ENCODE measurements around the gene PUDP. TPM values are rescaled to one million over a fixed set of nuclear protein-coding genes. Genes with fewer than 3 reads are reported as not detected.

Gene PUDP
- total RNA-seq, 1 donor from 2014 or later: 11.2 TPM

DNA sequence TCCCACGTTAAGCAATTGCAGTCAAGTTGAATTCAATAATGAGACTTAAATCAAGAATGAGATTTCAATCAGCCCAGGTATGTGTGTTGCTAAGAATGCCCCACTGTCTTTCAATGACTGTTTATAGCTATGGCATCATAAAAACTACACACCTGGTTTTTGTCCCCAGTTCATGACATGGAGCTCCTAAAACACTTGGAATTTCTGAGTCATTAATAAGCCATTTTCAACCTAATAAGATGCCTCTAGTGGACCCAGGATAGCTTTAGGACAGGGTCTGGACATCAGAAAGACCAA is 73.1 kb downstream of the PUDP start:
- no peak for DNase-seq (ENCODE audit: low read depth)

DNA sequence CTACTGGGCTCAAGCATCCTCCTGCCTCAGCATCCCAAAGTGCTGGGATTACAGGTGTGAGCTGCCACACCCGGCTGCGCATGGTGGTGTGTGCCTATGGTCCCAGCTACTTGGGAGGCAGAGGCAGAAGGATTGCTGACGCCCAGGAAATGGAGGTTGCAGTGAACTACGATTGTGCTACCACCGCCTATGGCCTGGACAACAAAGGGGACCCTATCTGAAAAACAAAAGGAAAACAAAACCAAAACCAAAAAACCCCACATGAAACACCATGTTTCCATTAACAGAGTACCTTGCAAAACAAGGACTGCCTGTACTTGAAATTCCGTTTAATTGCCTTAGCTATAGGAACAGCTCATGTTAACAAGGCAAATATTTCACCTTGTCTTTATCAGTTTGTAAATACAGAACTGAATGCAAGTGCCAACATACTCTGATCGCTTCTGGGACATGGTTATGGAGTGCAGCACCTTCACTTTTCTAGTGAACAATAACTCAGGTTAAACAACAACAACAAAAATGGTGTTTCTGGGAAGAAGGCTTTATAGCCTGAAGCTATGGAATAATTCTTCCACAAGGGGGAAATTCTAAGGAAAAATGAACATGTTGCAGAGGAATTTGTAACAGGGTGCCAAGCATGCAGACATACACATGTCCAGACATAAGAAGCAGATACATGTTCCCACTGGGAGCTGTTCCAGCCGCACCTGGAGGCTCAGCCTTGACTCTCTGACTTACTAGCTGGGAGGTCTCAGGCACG is 73.6 kb downstream of the PUDP start:
- DNase-seq (ENCODE audit: low read depth): no peak

DNA sequence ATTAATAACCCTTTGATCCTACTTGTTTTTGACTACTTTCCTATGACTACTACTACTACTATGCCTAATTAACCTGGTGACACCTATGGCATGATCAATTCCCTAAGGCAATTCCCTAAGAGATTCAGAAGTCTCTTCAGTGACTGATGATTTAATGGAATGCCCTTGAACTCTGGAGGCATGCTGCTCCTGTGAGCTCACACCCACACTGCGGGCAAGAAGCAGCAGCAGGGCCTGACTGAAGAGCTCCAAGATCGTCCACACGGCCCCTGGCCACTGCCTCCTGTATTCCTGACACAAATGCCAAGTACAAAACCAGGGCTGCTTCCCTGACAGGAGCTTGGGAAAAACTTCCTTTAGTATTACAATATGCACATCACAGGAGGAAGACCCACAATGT is 74.6 kb downstream of the PUDP start:
- no peak for DNase-seq (ENCODE audit: low read depth)

DNA sequence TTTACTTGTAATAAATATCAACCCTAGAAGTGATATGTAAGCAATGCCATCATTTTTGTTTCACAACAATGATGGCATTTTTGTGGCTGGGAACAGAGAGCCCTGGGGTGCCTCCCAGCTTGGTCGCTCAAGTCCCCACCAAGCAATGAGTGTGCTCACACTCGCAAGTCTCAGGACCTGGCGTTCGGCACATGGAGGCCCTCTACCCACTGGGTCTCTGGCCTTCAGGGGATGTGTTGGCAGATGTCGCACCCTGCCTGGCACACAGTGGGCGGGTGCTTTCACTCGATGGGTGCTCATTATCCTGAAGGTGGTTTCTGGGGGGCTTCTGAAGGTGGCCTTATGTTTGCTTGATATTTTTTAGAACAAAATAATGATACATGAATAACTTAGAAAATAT is 75.1 kb downstream of the PUDP start:
- DNase-seq (ENCODE audit: low read depth): no peak

DNA sequence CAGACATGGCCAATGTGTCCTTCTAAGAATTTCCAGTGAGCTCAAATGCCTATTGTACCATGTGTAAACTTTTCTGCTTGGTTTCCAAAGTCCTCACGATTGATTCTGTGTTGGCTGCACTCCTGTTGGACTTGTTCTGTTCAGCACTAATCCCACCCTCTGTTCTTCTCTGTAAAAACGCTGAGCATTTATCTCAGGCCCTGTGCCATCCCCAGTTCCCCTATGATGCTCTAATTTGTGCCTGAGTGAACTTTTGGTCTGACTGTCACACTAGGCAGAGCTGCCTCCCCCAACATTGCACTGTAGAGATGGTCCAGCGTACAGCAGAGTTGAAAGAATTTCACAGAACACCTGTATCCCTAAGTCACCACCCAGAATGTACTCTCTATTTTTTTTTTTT is 76.6 kb downstream of the PUDP start:
- DNase-seq (ENCODE audit: low read depth): no peak

DNA sequence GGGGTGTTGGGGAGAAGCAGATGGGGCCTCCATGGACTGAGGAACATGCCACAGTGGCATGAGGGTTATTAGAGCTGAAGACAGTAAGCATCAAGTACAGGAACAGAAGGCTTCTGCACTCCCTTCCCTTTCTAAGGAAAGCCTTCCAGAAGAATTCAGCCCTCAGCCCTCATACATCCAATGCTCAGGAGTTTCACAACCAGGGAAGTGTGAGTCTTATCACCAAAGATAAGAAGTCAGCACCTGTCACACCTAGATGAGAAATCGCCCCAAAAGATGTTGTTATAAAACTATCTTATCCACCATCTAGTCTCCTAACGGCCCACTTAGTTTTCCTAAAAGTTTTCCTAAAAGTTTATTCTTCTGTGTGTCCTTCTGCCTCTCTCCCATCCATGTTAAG is 78.4 kb downstream of the PUDP start:
- no peak for DNase-seq (ENCODE audit: low read depth)

DNA sequence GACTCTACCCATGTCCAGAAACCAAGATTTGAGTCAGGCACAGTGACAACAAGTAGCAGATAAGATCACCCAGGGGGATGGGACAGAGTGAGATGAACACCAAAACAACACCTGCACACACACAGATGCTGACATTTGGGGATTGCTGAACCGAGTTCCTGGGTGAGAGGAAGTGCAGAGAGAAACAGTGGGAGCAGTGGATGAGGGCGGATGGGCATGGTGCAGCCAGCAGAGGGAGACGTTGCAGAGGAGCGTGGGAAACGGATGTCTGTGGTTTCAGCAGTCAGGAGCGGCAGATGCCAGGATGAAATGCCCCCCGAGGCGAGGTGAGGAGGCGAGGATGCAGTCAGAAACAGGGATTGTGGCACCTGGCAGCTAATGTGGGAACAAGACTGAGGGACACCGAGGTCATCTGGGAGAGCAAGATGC is 79.0 kb downstream of the PUDP start:
- DNase-seq (ENCODE audit: low read depth): peak; percentile 8

DNA sequence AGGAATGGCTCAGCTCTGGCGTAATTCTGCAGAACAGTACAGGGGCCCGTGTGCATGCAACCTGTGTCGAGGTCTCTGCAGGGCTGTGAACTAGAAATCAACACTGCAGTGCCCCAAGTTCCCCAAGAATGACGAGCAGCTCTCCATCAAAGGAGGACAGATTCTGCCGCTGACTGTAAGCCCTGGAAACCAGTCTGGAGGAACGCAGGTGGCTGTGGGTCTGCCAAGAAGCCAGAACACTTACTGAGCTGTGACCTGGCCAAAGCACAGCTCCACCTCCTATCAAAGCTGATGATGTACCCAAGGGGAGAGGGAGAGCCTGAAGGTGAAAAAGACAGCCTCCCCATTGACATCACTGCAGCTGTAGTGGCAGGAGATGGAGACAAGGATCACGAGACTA is 80.7 kb downstream of the PUDP start:
- no peak for DNase-seq (ENCODE audit: low read depth)

DNA sequence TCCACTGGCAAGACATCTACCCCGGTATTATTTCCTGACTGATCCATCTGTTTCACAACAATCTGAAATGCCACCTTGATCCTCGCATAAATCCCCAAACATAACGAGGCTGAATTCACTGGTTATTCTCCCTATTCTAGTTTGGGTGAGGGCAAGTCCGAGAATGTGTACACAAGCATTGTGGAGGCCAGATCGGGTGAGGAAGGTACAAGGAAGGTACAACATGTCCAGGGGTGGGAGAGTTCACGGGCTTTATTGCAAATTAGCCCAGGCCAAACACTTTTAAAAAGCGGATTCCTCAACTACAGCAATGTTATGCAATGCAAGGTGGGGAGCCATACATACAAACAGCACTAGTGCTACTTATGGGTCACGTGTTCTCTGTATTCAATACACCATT is 82.5 kb downstream of the PUDP start:
- no peak for DNase-seq (ENCODE audit: low read depth)

DNA sequence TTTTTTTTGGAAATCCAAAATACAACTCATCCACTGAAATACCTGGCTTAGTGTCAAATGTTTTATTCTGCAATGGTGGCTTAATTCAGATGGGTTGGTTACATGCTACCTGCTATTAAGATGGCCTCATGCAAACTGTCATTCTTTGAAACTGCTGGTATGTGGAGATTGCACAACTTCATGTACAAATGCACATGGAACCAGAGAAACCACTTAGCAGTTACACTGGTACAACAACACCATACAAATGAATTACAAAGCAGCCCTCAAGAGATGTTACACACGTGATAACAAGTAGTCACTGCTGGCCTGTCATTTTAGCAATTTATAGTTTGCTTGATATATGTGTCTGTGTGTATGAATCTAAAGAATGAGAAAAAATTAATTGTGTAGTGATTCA is 85.0 kb downstream of the PUDP start:
- DNase-seq (ENCODE audit: low read depth): no peak

DNA sequence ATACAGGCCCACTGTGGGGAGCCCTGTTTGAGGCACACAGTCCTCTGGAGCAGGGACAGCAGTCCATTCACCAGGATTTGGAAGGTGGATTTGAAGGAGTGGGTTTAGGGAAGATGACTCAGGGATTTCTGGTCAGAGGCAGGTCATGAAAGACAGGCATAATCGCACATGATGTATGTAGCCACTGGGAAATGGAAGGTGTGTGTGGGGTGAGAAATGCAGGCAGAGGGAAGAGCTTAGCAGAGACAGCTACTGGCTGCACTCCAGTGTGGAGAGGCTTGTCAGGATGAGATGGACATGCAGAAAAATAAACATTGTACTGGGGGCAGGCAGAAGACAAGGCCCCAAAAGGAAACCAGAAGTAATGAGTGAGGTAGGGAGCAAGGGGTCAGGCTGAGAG is 85.7 kb downstream of the PUDP start:
- no peak for DNase-seq (ENCODE audit: low read depth)

DNA sequence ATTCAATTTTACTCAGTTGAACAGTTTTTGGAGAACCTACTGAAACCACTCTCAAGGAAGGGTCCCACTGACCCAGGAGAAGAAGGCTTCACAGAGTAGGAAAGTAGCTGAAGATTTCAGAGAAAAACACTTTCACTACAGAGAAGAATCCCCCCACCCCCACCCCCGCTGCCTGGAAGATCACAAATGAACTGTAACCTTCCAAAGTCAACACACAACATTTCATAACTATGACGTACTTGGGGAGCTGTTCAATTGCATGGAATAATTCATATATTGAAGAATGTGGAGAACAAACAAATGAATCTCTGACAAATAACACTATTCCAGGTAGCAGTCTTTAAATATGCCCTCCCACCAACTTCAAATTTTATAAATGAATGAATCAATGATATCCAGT is 86.5 kb downstream of the PUDP start:
- DNase-seq (ENCODE audit: low read depth): no peak

DNA sequence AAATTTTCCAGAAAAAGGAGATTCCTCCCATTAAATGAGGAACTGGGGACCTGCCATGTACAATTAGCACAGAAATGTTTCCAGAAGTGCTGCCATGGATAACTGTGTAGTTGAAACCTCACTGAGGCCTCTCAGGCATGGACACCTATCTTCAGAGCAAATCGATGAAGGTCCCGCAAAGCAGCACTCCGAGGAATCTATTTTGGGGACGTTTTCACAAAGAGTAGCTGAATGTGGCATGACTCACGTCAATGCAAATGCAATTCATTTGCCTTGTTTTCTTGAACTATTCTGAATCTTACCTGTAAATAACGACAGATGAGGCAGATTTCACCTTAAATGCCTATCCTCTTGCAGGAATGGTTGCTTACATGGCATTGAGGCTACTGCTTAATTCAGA is 87.5 kb downstream of the PUDP start:
- no peak for DNase-seq (ENCODE audit: low read depth)

DNA sequence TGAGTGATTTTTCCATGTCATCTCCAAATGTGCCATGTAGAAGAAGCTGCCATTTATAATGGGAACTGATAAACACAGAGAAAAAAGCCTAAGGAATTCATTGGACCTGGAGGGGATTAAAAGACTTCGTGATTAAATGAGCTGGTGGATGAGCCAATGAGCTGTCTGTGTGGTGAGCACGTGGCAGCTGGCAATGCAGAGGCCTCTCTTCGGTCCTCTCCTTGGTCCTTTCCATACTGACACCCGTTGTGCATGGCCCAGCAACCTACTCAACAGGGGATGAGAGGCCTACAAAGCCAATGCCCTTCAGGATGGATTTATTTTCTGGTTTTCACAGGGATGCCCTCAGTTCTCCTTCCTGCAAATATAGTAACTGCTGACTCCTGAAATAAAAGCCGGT is 88.1 kb downstream of the PUDP start:
- DNase-seq (ENCODE audit: low read depth): no peak

DNA sequence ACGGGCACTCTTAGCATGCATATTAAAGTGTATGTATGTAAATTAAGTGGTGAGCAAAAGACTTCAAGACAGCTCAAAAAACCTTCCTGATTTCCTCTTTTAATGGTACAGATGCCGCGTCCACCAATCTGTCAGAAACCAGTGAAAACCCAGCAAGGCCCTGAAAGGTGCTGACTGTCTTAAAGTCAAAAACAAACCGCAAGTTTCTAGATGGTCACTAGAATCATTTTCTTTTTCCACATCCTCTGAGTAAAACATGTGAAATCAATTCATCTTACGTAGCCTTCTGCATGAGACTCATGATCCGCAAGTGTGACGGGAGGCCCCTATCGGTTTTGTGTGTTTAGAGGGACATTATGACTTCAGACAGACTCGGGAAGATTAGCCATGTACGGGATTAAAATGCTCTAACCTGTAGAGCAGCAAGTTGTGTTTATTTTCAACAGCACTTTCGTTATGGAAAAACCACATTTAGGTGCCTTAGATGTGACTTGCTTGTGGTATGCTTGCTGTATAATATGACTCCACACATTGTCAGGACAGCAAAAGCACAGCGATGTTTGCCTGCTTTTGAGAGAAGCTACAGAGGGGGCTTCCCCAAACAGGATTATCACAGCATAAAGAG is 88.6 kb downstream of the PUDP start:
- no peak for DNase-seq (ENCODE audit: low read depth)

DNA sequence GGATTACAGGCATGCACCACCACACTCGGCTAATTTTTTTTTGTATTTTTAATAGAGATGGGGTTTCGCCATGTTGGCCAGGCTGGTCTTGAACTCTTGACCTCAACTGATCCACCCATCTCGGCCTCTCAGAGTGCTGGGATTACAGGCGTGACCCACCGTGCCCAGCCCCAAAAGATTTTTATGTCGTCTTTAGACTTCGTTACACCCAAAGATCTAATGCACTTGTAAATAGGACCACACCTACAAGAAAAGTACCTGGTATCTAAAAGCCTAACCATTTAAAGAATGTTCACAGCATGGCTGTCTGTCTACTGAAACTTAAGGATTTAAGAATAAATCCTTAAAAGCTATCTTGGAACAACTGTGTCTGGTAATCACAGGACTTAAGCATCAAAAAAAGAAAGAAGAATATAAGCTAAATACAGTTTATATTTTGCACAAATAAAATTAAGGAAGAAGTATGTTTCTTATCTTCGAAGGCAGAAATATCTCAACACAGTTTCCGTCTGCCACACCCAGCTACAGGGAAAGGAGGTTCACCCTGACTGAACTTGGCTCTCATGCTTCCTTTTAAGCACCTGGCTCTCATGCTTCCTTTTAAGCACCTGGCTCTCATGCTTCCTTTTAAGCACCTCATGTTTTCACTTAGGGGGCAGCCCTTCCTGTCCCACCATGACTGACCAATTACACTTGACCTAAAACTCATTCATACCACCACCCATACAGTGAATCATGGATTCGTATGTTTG is 92.4 kb downstream of the PUDP start:
- no peak for DNase-seq (ENCODE audit: low read depth)

DNA sequence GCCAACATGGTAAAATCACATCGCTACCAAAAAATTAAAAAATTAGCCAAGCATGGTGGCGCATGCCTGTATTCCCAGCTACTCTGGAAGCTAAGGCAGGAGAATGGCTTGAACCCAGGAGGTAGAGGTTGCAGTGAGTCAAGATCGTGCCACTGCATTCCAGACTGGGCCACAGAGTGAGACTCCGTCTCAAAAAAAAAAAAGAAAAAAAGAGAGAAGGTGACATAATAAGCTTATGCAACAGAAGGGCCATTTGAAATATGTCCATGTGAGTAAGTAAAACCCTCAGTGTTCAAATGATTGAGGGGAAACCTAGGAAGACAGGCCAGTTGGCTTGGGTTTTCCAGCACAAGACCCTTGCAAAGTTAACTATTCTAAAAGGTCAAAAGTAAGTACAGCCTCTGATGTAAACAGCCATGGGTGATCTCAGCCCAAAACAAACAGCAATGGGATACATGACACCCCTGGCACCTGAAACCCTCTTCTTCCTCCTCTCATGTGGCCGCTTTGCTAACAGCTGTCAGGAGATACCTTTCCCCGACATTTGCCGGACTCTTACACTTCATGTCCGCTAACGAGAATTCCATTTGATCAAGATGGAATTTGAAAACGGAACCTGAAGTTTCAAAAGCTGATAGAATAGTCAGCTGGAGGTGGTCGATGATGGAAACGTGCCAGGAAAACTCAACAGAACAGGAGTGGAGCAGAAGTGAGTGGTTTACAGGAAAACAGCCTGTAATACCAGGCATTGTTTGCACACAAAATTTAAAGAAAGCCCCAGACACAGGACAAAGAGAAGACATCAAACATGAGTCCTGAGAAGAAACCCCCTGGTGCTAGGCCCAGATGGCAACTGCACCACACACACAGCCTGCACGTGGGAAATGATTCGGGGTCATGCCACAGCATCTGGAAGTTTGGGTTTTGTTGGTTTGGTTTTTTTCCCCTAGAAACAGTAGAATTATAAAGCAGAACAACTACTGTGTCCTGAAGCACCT is 93.4 kb downstream of the PUDP start:
- no peak for DNase-seq (ENCODE audit: low read depth)

DNA sequence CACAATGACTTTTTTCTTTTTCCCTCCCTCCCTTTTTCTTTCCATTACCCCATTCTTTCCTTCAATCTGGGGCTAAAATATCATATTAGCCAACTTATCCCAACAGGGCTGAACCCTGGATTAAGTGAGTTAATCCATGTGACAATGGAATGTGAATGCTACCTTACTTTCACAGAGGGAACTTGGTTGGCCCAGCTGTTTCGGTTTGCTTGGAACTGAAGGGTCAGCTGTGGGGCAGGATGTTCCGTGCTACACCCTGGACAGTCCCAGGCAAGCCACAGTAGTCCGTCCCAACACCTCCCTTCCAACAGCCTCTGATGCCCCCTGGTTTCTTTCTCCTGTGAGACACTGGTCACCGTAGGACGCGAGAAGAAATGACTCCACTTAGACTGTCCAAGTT is 95.4 kb downstream of the PUDP start:
- DNase-seq (ENCODE audit: low read depth): no peak

DNA sequence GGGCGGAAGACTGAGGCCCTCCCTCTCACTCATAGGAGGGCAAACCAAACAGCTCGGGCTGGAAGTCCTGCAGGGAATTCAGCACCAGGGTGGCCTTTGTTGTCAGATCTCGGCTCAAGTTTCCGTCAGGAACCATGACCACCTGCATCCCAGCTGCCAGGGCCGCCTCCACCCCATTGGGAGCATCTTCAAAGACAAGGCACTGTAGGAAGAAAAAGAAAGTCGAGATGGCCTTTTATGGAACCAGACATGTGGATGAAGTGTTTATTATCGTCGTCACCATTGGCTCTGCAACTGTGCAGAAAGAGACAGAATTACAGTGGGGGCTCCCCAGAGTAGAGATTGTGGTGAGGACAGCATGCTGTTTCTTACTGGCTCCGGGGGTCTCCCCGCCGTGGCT is 97.7 kb downstream of the PUDP start:
- DNase-seq (ENCODE audit: low read depth): no peak

DNA sequence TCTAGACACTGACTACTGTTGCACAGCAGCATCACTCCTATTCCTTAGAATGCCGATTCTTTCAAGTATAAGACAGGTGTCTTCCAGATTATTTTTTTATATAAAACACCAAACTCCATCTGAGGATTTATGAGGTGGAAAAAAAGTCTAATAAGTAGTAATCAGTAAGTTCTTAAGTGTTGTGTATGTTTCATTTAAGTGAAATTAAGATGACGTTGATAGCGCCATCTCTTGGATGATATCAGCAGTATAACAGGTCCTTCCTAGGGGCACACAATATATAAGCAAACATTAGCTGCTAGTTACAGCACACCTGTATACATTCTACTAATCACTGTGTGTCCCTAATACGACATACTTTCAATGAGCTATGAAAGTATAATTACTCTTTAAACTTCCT is 100.0 kb downstream of the PUDP start:
- DNase-seq (ENCODE audit: low read depth): no peak

DNA sequence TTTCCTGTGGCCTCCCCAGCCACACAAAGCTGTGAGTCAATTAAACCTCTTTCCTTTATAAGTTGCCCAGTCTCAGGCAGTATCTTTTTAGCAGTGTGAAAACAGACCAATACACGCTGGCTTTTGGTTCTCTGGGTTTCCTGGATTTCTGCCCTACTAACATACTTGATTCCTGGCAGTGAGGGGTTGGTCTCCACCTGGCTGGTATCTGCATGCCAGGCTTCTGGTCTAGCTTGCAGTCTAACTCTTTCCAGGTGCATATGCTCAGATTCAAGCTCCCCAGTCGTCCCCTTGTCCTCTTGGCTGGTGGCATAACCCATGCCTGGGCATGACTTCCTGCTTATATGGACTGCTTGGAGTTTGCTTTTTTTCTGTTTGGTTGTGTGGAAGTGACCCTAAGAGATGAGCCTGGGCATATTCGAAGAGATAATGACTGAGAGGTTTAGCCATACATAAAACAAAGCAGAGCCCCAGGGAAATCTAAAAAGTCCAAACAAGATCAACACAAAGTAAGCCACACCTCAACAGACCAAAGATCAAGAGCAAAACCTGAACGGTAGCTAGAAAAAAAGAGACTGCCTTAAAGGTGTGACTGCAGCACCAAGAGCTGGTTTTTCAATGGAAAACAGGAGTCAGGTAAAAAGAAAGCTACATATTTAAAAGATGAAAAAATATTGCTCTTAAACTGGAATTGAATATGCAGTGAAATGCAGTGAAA is 102.6 kb downstream of the PUDP start:
- no peak for DNase-seq (ENCODE audit: low read depth)

Data from myocyte (in vitro differentiated cells).